Peyer's patch (tissue), 4 donors: ENCODE data around the gene GGPS1. TPM values are rescaled to one million over a fixed set of nuclear protein-coding genes. Genes with fewer than 3 reads are reported as not detected.

ENCODE experiments used
- DNase-seq, 3 donors: peaks; one replicate each; pipeline ENCODE4 v3.0.0-alpha.2; 2017 to 2019
- H3K27ac ChIP-seq, 4 donors: fragments of 200-600 bp; sonication (generic); one replicate each; pipeline ENCODE4 v1.5.1; 2016 to 2019
- H3K27me3 ChIP-seq, 2 donors: fragments of 200-600 bp; sonication (generic); one replicate each; pipeline ENCODE4 v1.5.1; 2019
- H3K36me3 ChIP-seq, 3 donors: fragments of 200-600 bp; sonication (generic); one replicate each; pipeline ENCODE4 v1.5.1; 2016 to 2019
- H3K4me1 ChIP-seq, 4 donors: fragments of 200-600 bp; sonication (generic); one replicate each; pipeline ENCODE4 v1.5.1; 2016 to 2019
- H3K4me3 ChIP-seq, 4 donors: fragments of 200-600 bp; sonication (generic); 1 replicate in 3 of 4; 2 replicates in 1 of 4; pipeline ENCODE4 v1.5.1; 2016 to 2019; ENCODE audit warnings: mild to moderate bottlenecking in 1 of 4
- H3K9me3 ChIP-seq, 4 donors: fragments of 200-600 bp; sonication (generic); one replicate each; pipeline ENCODE4 v1.5.1; 2016 to 2019; ENCODE audit warnings: mild to moderate bottlenecking in 1 of 4
- POLR2A ChIP-seq, 2 donors: fragments of 450-650 bp; IDR thresholded peaks; one replicate each; pipeline ENCODE4 v1.5.1; 2017; ENCODE audit warnings: antibody characterized with exemption in 2 of 2, mild to moderate bottlenecking in 2 of 2, moderate library complexity in 2 of 2
- total RNA-seq, 4 donors: library from RNA; depleted of rRNA; stranded (reverse); fragments of >200 nt; gene quantifications; one replicate each; pipeline ENCODE4 v1.1.0, GENCODE V29; 2016
- TF ChIP-seq, protein P1 (sequence below), 6 experiments: fragments of 450-650 bp in 4 of 6; fragments of 200-600 bp in 2 of 6; sonication (generic) in 1 of 6; IDR thresholded peaks; one replicate each; pipeline ENCODE4 v1.5.1; 2017 to 2019; ENCODE audit warnings: antibody characterized with exemption in 6 of 6, mild to moderate bottlenecking in 3 of 6, moderate library complexity in 1 of 6

The GGPS1 gene
- total RNA-seq, 4 donors from 2014 or later, result 12.3 to 23.1 (median 18.5) TPM

DNA sequence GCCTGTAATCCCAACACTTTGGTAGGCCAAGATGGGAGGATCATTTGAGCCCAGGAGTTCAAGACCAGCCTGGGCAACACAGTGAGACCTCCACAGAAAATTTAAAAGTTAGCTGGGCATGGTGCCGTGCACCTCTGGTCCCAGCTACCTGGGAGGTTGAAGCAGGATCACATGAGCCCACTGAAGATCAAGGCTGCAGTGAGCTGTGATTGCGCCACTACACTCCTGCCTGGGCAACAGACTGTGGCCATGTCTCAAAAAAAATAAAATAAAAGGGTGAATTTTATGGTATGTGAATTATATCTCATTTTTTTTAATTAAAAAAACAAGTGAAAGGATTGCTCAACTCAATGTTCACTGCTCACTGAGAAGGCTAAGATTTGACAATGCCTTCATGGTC lies 9.1 kb upstream of the GGPS1 start:
- no peak overlapping the region for H3K4me3 ChIP-seq
- peaks cover 0 to 8% (median 2%) of the 10 kb centered on the region in 4 donors for H3K4me1 ChIP-seq
- TF ChIP-seq POLR2A (IDR thresholded peaks at IDR 0.05), result no peak
- TF ChIP-seq, protein P1, sequence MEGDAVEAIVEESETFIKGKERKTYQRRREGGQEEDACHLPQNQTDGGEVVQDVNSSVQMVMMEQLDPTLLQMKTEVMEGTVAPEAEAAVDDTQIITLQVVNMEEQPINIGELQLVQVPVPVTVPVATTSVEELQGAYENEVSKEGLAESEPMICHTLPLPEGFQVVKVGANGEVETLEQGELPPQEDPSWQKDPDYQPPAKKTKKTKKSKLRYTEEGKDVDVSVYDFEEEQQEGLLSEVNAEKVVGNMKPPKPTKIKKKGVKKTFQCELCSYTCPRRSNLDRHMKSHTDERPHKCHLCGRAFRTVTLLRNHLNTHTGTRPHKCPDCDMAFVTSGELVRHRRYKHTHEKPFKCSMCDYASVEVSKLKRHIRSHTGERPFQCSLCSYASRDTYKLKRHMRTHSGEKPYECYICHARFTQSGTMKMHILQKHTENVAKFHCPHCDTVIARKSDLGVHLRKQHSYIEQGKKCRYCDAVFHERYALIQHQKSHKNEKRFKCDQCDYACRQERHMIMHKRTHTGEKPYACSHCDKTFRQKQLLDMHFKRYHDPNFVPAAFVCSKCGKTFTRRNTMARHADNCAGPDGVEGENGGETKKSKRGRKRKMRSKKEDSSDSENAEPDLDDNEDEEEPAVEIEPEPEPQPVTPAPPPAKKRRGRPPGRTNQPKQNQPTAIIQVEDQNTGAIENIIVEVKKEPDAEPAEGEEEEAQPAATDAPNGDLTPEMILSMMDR (IDR thresholded peaks at IDR 0.05), result no peak

DNA sequence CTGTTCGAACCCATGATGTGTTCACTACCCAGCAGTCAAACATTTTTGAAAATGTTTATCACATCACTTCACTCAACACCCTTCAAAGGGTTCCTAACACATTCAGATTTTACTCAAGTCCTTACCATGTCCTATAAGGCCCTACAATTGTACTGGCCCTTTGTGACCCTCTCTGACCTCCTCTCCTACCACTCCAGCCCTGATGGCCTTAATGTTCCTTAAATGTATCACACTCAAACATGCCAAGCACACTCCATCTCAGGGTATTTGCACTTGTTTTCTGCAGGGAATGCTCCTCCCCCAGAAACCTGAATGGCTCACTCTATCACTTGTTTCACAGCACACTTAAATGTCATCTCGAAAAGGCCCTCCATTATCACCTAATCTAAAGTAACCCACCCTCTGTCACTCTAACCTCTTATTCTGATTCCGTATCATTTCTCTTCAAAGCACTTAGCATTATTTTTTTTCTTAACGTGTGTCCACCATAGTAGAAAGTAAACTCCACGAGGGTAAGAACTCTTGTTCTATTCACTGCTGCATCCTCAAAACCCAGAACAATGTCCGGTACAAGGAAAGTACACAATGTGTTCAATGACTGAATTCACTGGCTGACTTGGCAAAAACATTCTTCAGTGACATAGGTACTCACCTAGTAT lies 7.7 kb upstream of the GGPS1 start:
- H3K36me3 ChIP-seq, result peaks cover 0 to 10% (median 0%) of the 10 kb centered on the region in 3 donors
- no peak for TF ChIP-seq POLR2A (IDR thresholded peaks at IDR 0.05)
- TF ChIP-seq, protein P1 (IDR thresholded peaks at IDR 0.05), result no peak
- H3K4me3 ChIP-seq, result no peak overlapping the region
- no peaks in the 10 kb centered on the region for H3K27me3 ChIP-seq
- no peak overlapping the region for H3K27ac ChIP-seq
- no peak for DNase-seq
- no peaks in the 10 kb centered on the region for H3K9me3 ChIP-seq
- H3K4me1 ChIP-seq, result peaks cover 0 to 15% (median 5%) of the 10 kb centered on the region in 4 donors

More for the DNA sequence above, 9.1 kb upstream of the GGPS1 start:
- Histone ChIP-seq H3K9me3 (no peaks in the 10 kb centered on the region), H3K27me3 (no peaks in the 10 kb centered on the region), H3K36me3 (peaks cover 0 to 10% (median 0%) of the 10 kb centered on the region in 3 donors), H3K27ac (no peak overlapping the region)
- DNase-seq, result no peak

DNA sequence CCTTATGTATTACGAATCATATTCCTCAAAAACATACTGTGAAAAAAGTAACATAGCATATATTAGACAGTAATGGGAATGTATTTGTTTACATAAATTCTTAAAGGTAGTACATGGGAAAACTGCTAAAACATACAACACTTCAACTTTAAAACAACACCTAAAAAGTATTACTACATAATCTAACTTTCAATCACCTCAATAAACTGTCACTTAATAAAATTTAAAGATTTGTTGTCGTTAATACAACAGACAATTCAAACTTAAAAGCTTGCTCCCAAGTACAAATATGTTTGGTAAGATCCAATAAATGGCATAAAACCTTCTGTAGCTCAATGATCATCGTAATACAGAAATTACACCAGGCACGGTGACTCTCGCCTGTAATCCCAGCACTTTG lies 4.1 kb upstream of the GGPS1 start:
- H3K4me3 ChIP-seq, result peak overlapping the region in 1 of 4 donors; percentile 73
- H3K4me1 ChIP-seq, result peaks cover 0 to 26% (median 7%) of the 10 kb centered on the region in 4 donors
- no peaks in the 10 kb centered on the region for H3K9me3 ChIP-seq
- H3K27ac ChIP-seq, result peak overlapping the region in 1 of 4 donors; percentile 26
- H3K36me3 ChIP-seq, result peaks cover 0 to 3% (median 0%) of the 10 kb centered on the region in 3 donors
- no peaks in the 10 kb centered on the region for H3K27me3 ChIP-seq
- no peak for TF ChIP-seq POLR2A (IDR thresholded peaks at IDR 0.05)
- TF ChIP-seq, protein P1 (IDR thresholded peaks at IDR 0.05), result no peak
- no peak for DNase-seq

DNA sequence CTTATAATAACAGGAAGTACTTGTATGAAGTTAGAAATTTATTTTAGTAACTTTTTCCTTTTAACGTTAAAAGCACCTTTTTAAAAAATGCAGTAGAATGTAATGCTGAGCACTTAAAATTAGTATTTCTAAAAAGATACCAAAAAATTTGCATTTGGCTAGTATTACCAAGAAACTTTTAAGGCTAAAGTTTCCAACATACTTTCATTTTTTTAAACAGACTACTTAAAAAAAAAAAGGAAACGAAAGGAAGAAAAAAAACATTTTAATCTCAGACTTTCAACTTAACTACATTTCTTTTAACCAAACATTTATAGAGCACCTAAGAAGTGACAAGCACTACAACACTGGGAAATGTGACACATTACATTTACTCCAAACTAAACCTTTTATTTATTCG lies 3.2 kb upstream of the GGPS1 start:
- DNase-seq, result no peak
- no peak overlapping the region for H3K27ac ChIP-seq
- H3K9me3 ChIP-seq, result no peaks in the 10 kb centered on the region
- H3K4me1 ChIP-seq, result peaks cover 0 to 31% (median 8%) of the 10 kb centered on the region in 4 donors
- H3K36me3 ChIP-seq, result peaks cover 0 to 3% (median 0%) of the 10 kb centered on the region in 3 donors
- no peaks in the 10 kb centered on the region for H3K27me3 ChIP-seq
- no peak for TF ChIP-seq POLR2A (IDR thresholded peaks at IDR 0.05)
- TF ChIP-seq, protein P1 (IDR thresholded peaks at IDR 0.05), result no peak
- peak overlapping the region in 2 of 4 donors; percentile 3 to 73 for H3K4me3 ChIP-seq

DNA sequence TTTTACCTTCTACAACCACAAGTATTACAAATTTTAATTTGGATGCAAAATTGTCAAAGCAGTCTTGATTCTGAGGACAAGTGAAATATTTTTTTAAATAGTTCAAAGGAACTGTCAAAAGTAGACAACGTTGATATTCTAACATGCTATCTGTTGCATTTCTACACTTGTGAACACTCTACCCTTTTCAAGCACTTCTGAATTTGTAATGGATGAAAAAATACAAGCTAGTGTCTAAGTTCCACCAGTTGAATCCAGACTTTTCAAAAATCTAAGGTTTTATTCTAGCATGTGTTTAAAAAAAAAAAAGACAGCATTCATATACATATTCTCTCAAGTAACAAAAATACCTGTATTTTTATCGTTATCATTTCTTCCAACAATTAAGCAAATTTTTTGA lies 2.5 kb upstream of the GGPS1 start:
- H3K4me1 ChIP-seq, result peaks cover 0 to 38% (median 12%) of the 10 kb centered on the region in 4 donors
- no peaks in the 10 kb centered on the region for H3K36me3 ChIP-seq
- no peaks in the 10 kb centered on the region for H3K9me3 ChIP-seq
- H3K27me3 ChIP-seq, result no peaks in the 10 kb centered on the region
- TF ChIP-seq, protein P1 (IDR thresholded peaks at IDR 0.05), result no peak
- TF ChIP-seq POLR2A (IDR thresholded peaks at IDR 0.05), result no peak
- no peak for DNase-seq
- H3K27ac ChIP-seq, result no peak overlapping the region
- peak overlapping the region in 2 of 4 donors; percentile 73 to 94 for H3K4me3 ChIP-seq
